Bone marrow (tissue), 2 donors: ENCODE data around the gene SF3B4.
A peak's percentile ranks its signal among the peaks of the same experiment; 100 is the strongest.

Experiments
- DNase-seq, 2 donors: peaks; one replicate each; lab custom pipeline; 2025; lab: John Stamatoyannopoulos, UW

Gene SF3B4

GRCh38 chr1:149887456-149888246 is 40.0 kb downstream of the SF3B4 start:
- peak; percentile 93 to 97 for DNase-seq

- DNase-seq: peak in 1 of 2 donors; percentile 35
Observed at GRCh38 chr1:149887196-149887455, 40.5 kb downstream of the SF3B4 start.

DNA sequence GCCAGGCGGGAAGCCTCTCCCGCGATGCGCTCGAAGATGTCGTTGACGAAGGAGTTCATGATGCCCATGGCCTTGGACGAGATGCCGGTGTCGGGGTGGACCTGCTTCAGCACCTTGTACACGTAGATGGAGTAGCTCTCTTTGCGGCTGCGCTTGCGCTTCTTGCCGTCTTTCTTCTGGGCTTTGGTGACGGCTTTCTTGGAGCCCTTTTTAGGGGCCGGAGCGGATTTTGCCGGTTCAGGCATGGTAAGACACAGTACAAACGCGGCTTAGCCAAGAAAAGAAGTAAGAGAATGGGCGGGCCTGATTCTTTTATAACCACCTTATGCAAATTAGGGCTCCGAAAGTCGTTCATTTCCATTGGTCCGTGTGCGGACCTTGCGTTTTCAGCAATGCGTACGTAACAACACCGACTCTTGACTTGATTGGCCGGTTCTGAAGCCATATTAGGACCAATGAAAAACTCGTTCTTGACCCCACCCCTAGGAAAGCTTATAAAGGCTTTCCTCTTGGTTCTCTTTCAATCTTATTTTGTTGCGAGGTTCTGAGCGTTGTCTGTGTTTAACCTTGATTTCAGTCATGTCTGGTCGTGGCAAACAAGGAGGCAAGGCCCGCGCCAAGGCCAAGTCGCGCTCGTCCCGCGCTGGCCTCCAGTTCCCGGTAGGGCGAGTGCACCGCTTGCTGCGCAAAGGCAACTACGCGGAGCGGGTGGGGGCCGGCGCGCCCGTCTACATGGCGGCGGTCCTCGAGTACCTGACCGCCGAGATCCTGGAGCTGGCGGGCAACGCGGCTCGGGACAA is 41.0 kb downstream of the SF3B4 start:
- peak; percentile 72 to 99 for DNase-seq

- DNase-seq: peak in 1 of 2 donors; percentile 55
Observed at GRCh38 chr1:149886121-149886395, 41.5 kb downstream of the SF3B4 start.

DNA sequence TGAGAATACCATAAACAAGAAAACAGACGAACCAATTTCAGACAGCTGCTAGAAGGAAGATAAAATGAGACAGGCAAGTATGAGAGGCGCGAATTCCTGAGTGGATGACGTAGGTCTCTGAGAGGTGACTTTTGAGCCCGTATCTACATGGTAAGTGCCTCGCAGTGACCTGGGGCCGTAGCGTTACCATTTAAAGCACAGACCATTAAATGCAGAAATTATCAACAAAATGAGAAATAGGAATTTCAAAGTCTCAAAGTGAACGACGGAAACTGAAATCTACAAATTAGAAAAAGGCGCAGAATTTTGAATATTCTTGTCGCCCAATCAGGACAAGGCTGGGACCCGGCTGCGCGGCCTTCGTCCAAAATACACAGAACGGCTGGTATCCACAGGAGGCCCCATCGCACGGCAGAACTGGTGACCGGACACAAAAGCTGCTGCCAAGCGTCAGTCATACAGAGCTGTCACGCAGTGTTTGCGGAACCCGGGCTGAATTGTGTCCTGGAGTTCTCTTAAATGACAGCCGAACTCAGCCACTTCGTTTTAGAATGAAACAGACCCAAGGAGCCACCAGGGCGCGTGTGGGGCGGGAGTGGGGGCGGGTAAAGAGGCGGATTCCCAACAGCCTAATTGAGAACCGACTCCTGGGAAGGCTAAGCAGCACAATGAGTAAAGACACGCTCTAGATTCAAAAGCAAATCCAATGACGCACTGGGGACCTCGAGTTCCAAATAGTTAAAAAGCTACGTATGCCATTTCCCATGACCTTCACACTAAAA is 42.1 kb downstream of the SF3B4 start:
- DNase-seq: peak; percentile 66 to 90

GRCh38 chr1:149884433-149885338 is 42.9 kb downstream of the SF3B4 start:
- peak in 1 of 2 donors; percentile 92 for DNase-seq

DNA sequence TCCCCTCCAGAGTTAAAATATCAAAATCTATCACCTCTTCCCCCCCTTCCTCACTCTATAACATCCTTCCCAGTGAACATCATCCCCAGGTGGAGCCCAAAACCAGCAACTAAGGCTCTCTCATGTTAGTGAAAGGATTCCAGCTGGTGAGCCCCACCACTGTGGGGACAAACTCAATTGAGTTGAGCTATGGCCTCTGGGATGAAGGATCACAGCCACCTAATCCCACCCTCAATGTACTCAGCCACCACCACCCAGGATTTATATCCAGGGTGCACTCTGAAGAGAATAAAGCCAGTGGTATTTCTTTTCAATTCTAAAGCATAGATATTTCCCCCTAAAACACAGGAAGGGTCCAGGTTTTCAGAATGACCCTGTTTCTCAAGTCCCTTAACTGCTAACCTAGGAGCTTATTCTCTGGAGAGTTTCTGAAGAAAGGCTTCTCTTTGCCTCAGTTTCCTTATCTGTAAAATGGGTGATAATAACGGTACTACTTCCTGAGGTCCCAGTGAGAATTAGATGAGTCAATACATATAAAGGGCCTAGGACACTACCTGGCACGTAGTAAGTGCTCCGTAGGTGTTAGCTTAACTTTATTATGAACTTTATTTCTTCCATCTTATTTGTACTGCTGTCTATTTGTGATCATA is 43.9 kb downstream of the SF3B4 start:
- DNase-seq: no peak

GRCh38 chr1:149881876-149882275 is 45.7 kb downstream of the SF3B4 start:
- DNase-seq: no peak

- no peak for DNase-seq
Observed at GRCh38 chr1:149879556-149879955, 48.0 kb downstream of the SF3B4 start.

DNA sequence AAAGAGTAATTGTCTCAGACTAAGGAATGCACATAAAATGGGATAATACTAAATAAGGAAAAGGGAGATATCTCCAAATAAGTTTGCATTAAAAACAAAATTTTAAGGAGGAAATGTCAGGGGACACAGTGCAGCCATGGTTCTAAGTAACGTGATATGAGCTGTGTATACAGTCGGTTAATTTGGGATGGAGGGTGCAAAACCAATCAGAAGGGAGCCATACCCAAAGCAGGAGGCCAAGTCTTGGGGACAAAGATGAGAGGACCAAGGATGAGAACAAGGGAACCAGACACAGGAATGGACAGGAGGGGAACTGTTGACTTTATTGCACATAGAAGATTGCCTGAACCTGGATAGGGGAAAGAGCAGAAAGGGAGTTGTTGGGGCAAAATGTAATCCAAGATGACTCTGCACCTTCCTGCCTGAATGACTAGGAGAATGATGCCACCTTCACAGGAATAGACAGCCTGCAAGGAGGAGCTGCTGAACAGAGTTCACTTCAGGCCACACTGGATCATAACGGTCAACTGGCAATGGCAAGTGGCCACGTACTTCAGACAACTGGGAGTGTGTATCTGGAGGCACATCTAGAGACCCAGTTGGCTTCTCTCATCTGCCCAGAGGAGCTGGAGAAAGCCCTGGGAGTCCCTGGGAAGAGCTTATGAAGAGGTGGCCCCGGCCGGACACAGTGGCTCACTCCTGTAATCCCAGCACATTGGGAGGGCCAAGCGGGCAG is 50.2 kb downstream of the SF3B4 start:
- DNase-seq: no peak
